K562 (cell line): ENCODE results near the gene CHST1. TPM values are rescaled to one million over a fixed set of nuclear protein-coding genes. Genes with fewer than 3 reads are reported as not detected.

ENCODE experiments used
- ATAC-seq: fragments of 200-7000 bp; cut with Tn5 transposase; 3 replicates; pipeline ENCODE4 v1.9.1; 2020; ENCODE audit warnings: moderate library complexity
- BruUV-seq: library from RNA; stranded (reverse); fragments of 400-500 nt; replicated peaks from 2 replicates; lab custom pipeline; 2021; lab: Mats Ljungman, UMichigan
- CTCF ChIA-PET: fragments of 300-600 bp; formaldehyde crosslinking; extraction: SDS; loops from one replicate; lab custom pipeline; 2021; ENCODE audit warnings: low intra/inter-chr PET ratio; lab: Yijun Ruan, JAX
- POLR2A ChIA-PET: fragments of 300-600, 350-650 bp; sonication (Branson Sonifier 250); formaldehyde crosslinking; extraction: SDS; loops from one replicate; lab custom pipeline; 2021; ENCODE audit warnings: antibody characterized with exemption, inconsistent platforms; lab: Yijun Ruan, JAX
- DNase-seq, 4 experiments: peaks; one replicate each; pipeline versions ENCODE4 v3.0.0 to v3.0.0-alpha.2; 2011 to 2018; ENCODE audit warnings: low spot score in 3 of 4, mixed read lengths in 3 of 4; ENCODE audit errors: extremely low read depth in 1 of 4
- FAIRE-seq: peaks from 2 replicates; lab custom pipeline; 2011; peaks lifted over from hg19 to GRCh38; lab: Jason Lieb, UNC
- H2AFZ ChIP-seq: 2 replicates; pipeline ENCODE4 v1.6.0; 2011; ENCODE audit warnings: low read depth, low read length, control low read depth, inconsistent platforms
- H3K27ac ChIP-seq: fragments of 200-600 bp; 3 replicates; pipeline ENCODE4 v1.8.0; 2011; ENCODE audit warnings: low read depth, mild to moderate bottlenecking, control low read depth, inconsistent platforms, low read length, moderate library complexity, mixed read lengths; ENCODE audit errors: extremely low read depth
- H3K27me3 ChIP-seq, 2 experiments: fragments of 300-600 bp in 1 of 2; 2 replicates in 1 of 2; 3 replicates in 1 of 2; pipeline versions ENCODE4 v1.6.0 to v1.8.0; 2011; ENCODE audit warnings: inconsistent platforms in 2 of 2, low read length in 2 of 2, mild to moderate bottlenecking in 1 of 2, mixed read lengths in 1 of 2, moderate library complexity in 1 of 2; ENCODE audit not compliant: control insufficient read depth in 2 of 2, insufficient read depth in 2 of 2
- H3K36me3 ChIP-seq: fragments of 300-600 bp; 3 replicates; pipeline ENCODE4 v1.8.0; 2011; ENCODE audit warnings: mild to moderate bottlenecking, low read length, inconsistent platforms; ENCODE audit not compliant: control insufficient read depth, insufficient read depth
- H3K4me1 ChIP-seq, 2 experiments: fragments of 200-600 bp in 1 of 2; replicated peaks in 1 of 2; 2 replicates in 1 of 2; 3 replicates in 1 of 2; pipeline versions ENCODE4 v1.5.1 to v1.8.0; 2011; ENCODE audit warnings: inconsistent platforms in 2 of 2, low read length in 2 of 2, mild to moderate bottlenecking in 1 of 2, mixed read lengths in 1 of 2, moderate library complexity in 1 of 2; ENCODE audit not compliant: control insufficient read depth in 2 of 2, insufficient read depth in 2 of 2
- H3K4me2 ChIP-seq: 2 replicates; pipeline ENCODE4 v1.6.1; 2011; ENCODE audit warnings: low read length, control low read depth, inconsistent platforms, mixed read lengths; ENCODE audit not compliant: insufficient read depth
- H3K4me3 ChIP-seq: fragments of 200-600 bp; sonication (generic), shearing (Covaris generic); 2 replicates; pipeline ENCODE4 v1.5.1; 2016; ENCODE audit warnings: control low read depth, inconsistent platforms
- H3K79me2 ChIP-seq: fragments of 200-600 bp; 3 replicates; pipeline ENCODE4 v1.8.0; 2011; ENCODE audit warnings: low read length, inconsistent platforms; ENCODE audit not compliant: control insufficient read depth, insufficient read depth
- H3K9ac ChIP-seq, 2 experiments: 2 replicates each; pipeline versions ENCODE4 v1.6.0 to v1.6.1; 2011; ENCODE audit warnings: low read depth in 2 of 2, low read length in 2 of 2, control low read depth in 1 of 2, inconsistent platforms in 1 of 2, mild to moderate bottlenecking in 1 of 2, mixed read lengths in 1 of 2; ENCODE audit not compliant: insufficient read depth in 1 of 2
- H3K9me1 ChIP-seq: one replicate; pipeline ENCODE4 v1.6.0; 2011; ENCODE audit warnings: inconsistent platforms, mild to moderate bottlenecking, low read length, moderate library complexity; ENCODE audit not compliant: control insufficient read depth, insufficient read depth
- H3K9me3 ChIP-seq: replicated peaks from 2 replicates; pipeline ENCODE4 v1.5.1; 2011; ENCODE audit warnings: low read depth, low read length, inconsistent platforms; ENCODE audit not compliant: control insufficient read depth, insufficient read depth
- H4K20me1 ChIP-seq: replicated peaks from 2 replicates; pipeline ENCODE4 v1.6.1; 2011; ENCODE audit warnings: low read length, inconsistent platforms, mixed read lengths; ENCODE audit not compliant: control insufficient read depth, insufficient read depth
- CTCF ChIP-seq, 3 experiments: IDR thresholded peaks in 2 of 3; conservative IDR thresholded peaks in 1 of 3; 2 replicates each; pipeline ENCODE4 v1.5.1; 2011 to 2012; ENCODE audit warnings: low read length in 3 of 3, mild to moderate bottlenecking in 3 of 3, control low read depth in 2 of 3, improper control_type of control experiment in 1 of 3, inconsistent platforms in 1 of 3, low read depth in 1 of 3, mixed read lengths in 1 of 3, moderate library complexity in 1 of 3; ENCODE audit not compliant: insufficient read depth in 2 of 3
- KAT8 ChIP-seq: fragments of 450-650 bp; IDR thresholded peaks from 2 replicates; pipeline ENCODE4 v1.6.1; 2016; ENCODE audit warnings: low read depth, mild to moderate bottlenecking
- MCM5 ChIP-seq: fragments of 450-650 bp; IDR thresholded peaks from 2 replicates; pipeline ENCODE4 v1.6.1; 2016; ENCODE audit warnings: low read depth
- NFIC ChIP-seq: fragments of 450-650 bp; IDR thresholded peaks from 2 replicates; pipeline ENCODE4 v1.6.1; 2017; ENCODE audit warnings: mild to moderate bottlenecking, inconsistent platforms
- RAD21 ChIP-seq, 2 experiments: fragments of 250-450 bp in 1 of 2; fragments of 450-650 bp in 1 of 2; sonication (Bioruptor Pico) in 1 of 2; formaldehyde crosslinking in 1 of 2; IDR thresholded peaks in 1 of 2; conservative IDR thresholded peaks in 1 of 2; 2 replicates each; pipeline versions ENCODE4 v1.4.0 to v1.8.0; 2020 to 2022; ENCODE audit warnings: mild to moderate bottlenecking in 2 of 2, moderate library complexity in 1 of 2
- ZBTB2 ChIP-seq: fragments of 450-650 bp; IDR thresholded peaks from 2 replicates; pipeline ENCODE4 v1.6.1; 2016; ENCODE audit warnings: antibody characterized with exemption
- ZFP1 ChIP-seq: fragments of 450-650 bp; formaldehyde crosslinking; IDR thresholded peaks from 2 replicates; pipeline ENCODE4 v1.4.0; 2020; ENCODE audit warnings: mild to moderate bottlenecking, mixed read lengths
- ZNF263 ChIP-seq: sonication (generic); formaldehyde crosslinking; IDR thresholded peaks from 2 replicates; pipeline ENCODE4 v1.8.0; 2022; ENCODE audit warnings: mild to moderate bottlenecking, missing genetic modification reagents, borderline replicate concordance
- WGBS: fragments of 100-300 bp; shearing (Covaris generic); methylation state at CpG from one replicate; pipeline ENCODE4 v1.1.6; 2016; ENCODE audit warnings: low coverage, mixed read lengths; ENCODE audit not compliant: insufficient coverage; ENCODE audit errors: missing lambda C conversion rate; 5-methylcytosine and 5-hydroxymethylcytosine counted together
- in situ Hi-C: fragments of 300-500 bp; cut with MboI; formaldehyde crosslinking; loops from 4 replicates; pipeline ENCODE4 v1.15.0; 2018; ENCODE audit warnings: inconsistent platforms, mixed read lengths
- intact Hi-C: fragments of 100-400 bp; cut with micrococcal nuclease; formaldehyde crosslinking; loops from 2 replicates; pipeline ENCODE4 v1.14.2; 2022
- polyA plus RNA-seq, 8 experiments: library from polyadenylated mRNA; depleted of rRNA in 4 of 8; stranded (reverse) in 5 of 8; unstranded in 3 of 8; fragments of >200 nt; fragmentation: Nextera tagmentation in 2 of 8; fragmentation: Illumina TruSeq in 1 of 8; extraction: Ambion mirVana in 2 of 8; extraction: Trizol in 1 of 8; gene quantifications; 2 replicates each; pipeline versions ENCODE4 v1.2.1 to v1.2.3, GENCODE V29; 2011 to 2014; ENCODE audit warnings: inconsistent platforms in 1 of 8, missing spikeins in 1 of 8
- total RNA-seq, 7 experiments: library from RNA; depleted of rRNA in 6 of 7; stranded (reverse); fragments of >200 nt in 6 of 7; fragmentation: Illumina TruSeq in 2 of 7; extraction: Trizol in 2 of 7; gene quantifications; 2 replicates each; pipeline versions ENCODE4 v1.2.1 to v1.2.3, GENCODE V29; 2011 to 2021; ENCODE audit warnings: low replicate concordance in 1 of 7

Gene CHST1
- total and polyA plus RNA-seq, 9 of the 15 experiments (the other 6 are each of a cell fraction or from before 2014, with no cell fraction given), result 0.04 to 0.32 (median 0.18) TPM; not detected in 4

DNA sequence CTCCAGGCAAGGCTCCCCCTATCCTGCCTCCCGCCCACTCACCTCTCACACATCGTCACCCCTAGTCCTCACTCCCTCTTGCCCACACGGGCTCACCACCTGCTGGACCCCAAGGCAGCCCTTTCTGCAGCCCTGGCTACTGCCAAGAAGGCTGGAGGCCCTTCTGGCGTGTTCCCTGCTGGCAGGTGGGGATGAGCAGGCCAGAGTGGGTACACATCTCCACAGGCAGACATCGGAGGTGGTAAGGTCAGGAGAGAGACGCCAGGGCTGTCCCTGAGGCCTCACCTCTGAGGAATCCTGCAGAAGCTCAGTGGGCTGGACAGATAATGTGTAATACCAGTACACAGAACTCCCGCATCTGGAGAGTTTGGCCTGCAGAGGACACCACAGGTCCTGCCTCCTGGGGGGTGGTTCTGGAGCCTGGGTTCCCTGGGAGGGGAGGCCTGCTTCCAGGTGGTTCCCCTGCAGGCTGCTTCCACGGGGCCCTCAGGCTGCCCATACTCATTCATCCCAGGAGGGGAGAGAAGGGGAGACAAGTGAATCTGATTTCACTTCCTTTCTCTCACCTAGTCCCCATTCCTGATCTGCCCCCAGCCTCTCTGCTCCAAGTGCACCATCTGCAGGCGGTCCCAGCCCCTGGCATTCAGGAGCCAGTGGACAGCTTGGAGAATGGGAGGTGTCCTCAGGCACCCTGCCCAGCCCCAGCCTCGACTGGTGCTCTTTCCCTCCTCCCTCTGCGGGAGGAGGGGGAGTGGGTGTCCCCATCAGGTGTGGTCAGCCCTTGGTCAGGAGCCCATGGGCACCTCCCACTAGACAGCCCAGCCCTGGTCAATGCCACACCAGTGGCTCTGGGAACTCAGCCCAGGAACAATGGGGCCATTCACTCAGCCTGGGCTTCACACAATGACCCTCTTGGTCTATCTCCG lies 6.1 kb upstream of the CHST1 start:
- no peaks in the 10 kb centered on the region for H3K9me3 ChIP-seq
- H3K9ac ChIP-seq, result no peak overlapping the region
- H3K4me2 ChIP-seq, result no peak overlapping the region
- H3K79me2 ChIP-seq, result no peaks in the 10 kb centered on the region
- H2AFZ ChIP-seq, result no peak overlapping the region
- ChIA-PET CTCF (no interaction called here), POLR2A (no interaction called here)
- H3K4me1 ChIP-seq, result no peaks in the 10 kb centered on the region
- no peak for FAIRE-seq
- 4% methylated on average over 12 of the region's 12 CpGs for WGBS
- no peaks in the 10 kb centered on the region for H3K36me3 ChIP-seq
- H3K4me3 ChIP-seq, result no peak overlapping the region
- intact Hi-C loops (no loop called here), in situ Hi-C loops (no loop called here)
- no TSS peak for BruUV-seq
- DNase-seq, result no peak
- peaks cover 11 to 31% of the 10 kb centered on the region in 2 experiments for H3K27me3 ChIP-seq
- ATAC-seq, result peak; percentile 21; the same call in 1 of the 3 replicates
- H3K9me1 ChIP-seq, result no peaks in the 10 kb centered on the region
- no peak for TF ChIP-seq KAT8
- TF ChIP-seq MCM5, result no peak
- no peak for TF ChIP-seq ZBTB2
- TF ChIP-seq ZNF263, result peak; percentile 38; the same call in 1 of the 2 replicates
- 0 out of 4 replicates have a peak, but pooled peaks of 1 of the 2 experiments have one; percentile 15 for TF ChIP-seq RAD21 (CRISPR knock-in tag; conservative IDR thresholded peaks at IDR 0.05 in 1 of 2, IDR thresholded peaks at IDR 0.05 in 1 of 2)
- no peak for TF ChIP-seq ZFP1
- no peak for TF ChIP-seq NFIC
- peak in 2 of 3 experiments; percentile 8 to 14; a peak in 2 of 6 replicates for TF ChIP-seq CTCF (IDR thresholded peaks at IDR 0.05 in 2 of 3, conservative IDR thresholded peaks at IDR 0.05 in 1 of 3; ENCODE audit: insufficient read depth in 2 of 3, low read depth in 1 of 3, low read length in 3 of 3)
- no peak overlapping the region for H3K27ac ChIP-seq
- H4K20me1 ChIP-seq, result no peaks in the 10 kb centered on the region
